GM12878 (cell line): ENCODE data around the gene QSOX2. TPM values are rescaled to one million over a fixed set of nuclear protein-coding genes. Genes with fewer than 3 reads are reported as not detected.

Source experiments
- ATAC-seq: fragments of 200-7000 bp; cut with Tn5 transposase; 3 replicates; pipeline ENCODE4 v1.9.1; 2020; ENCODE audit warnings: mild to moderate bottlenecking, moderate library complexity
- BruUV-seq: library from RNA; stranded (reverse); fragments of 400-500 nt; replicated peaks from 2 replicates; lab custom pipeline; 2021; lab: Mats Ljungman, UMichigan
- CTCF ChIA-PET: fragments of 300-600 bp; sonication (Branson Sonifier 250); formaldehyde crosslinking; extraction: SDS; loops from one replicate; lab custom pipeline; 2021; ENCODE audit warnings: inconsistent platforms; lab: Yijun Ruan, JAX
- POLR2A ChIA-PET: fragments of 350-600 bp; formaldehyde crosslinking; extraction: SDS; loops from one replicate; lab custom pipeline; 2021; ENCODE audit warnings: inconsistent platforms; lab: Charles Lee
- RAD21 ChIA-PET: fragments of 300-600 bp; sonication (Branson Sonifier 250); formaldehyde crosslinking; loops from one replicate; lab custom pipeline; 2023; ENCODE audit warnings: antibody characterized with exemption; ENCODE audit not compliant: unreplicated experiment; lab: Charles Lee
- SMC1A ChIA-PET: fragments of 300-600 bp; sonication (Branson Sonifier 250); formaldehyde crosslinking; loops from one replicate; lab custom pipeline; 2023; ENCODE audit not compliant: unreplicated experiment, uncharacterized antibody; lab: Charles Lee
- DNase-seq: peaks from one replicate; pipeline ENCODE4 v3.0.0-alpha.2; 2011; ENCODE audit warnings: low read depth, low spot score
- FAIRE-seq: peaks from 3 replicates; lab custom pipeline; 2011; peaks lifted over from hg19 to GRCh38; lab: Jason Lieb, UNC
- H2AFZ ChIP-seq: 2 replicates; pipeline ENCODE4 v1.6.0; 2011; ENCODE audit warnings: low read depth, low read length, control low read depth; ENCODE audit not compliant: control insufficient read depth
- H3K27ac ChIP-seq: 2 replicates; pipeline ENCODE4 v1.5.1; 2011; ENCODE audit warnings: control low read depth; ENCODE audit not compliant: control insufficient read depth, insufficient read depth
- H3K27me3 ChIP-seq, 2 experiments: replicated peaks in 1 of 2; 2 replicates each; pipeline versions ENCODE4 v1.6.0 to v1.6.1; 2011; ENCODE audit warnings: low read length in 1 of 2; ENCODE audit not compliant: control insufficient read depth in 2 of 2, insufficient read depth in 2 of 2
- H3K36me3 ChIP-seq, 2 experiments: 2 replicates each; pipeline ENCODE4 v1.5.1; 2011; ENCODE audit warnings: low read length in 1 of 2; ENCODE audit not compliant: control insufficient read depth in 2 of 2, insufficient read depth in 2 of 2
- H3K4me1 ChIP-seq: 2 replicates; pipeline ENCODE4 v1.6.1; 2011; ENCODE audit warnings: mild to moderate bottlenecking, low read length, moderate library complexity, mixed read lengths; ENCODE audit not compliant: control insufficient read depth, insufficient read depth
- H3K4me2 ChIP-seq: 2 replicates; pipeline ENCODE4 v1.6.0; 2011; ENCODE audit warnings: control low read depth; ENCODE audit not compliant: control insufficient read depth, insufficient read depth
- H3K4me3 ChIP-seq: fragments of 200-600 bp; sonication (generic); 2 replicates; pipeline ENCODE4 v1.5.1; 2016
- H3K79me2 ChIP-seq: 2 replicates; pipeline ENCODE4 v1.6.0; 2011; ENCODE audit warnings: low read length; ENCODE audit not compliant: control insufficient read depth, insufficient read depth
- H3K9ac ChIP-seq: 2 replicates; pipeline ENCODE4 v1.8.0; 2011; ENCODE audit warnings: low read length, control low read depth, mixed read lengths; ENCODE audit not compliant: control insufficient read depth, insufficient read depth
- H3K9me3 ChIP-seq: replicated peaks from 3 replicates; pipeline ENCODE4 v1.5.1; 2011; ENCODE audit warnings: mild to moderate bottlenecking, low read length; ENCODE audit not compliant: control insufficient read depth, insufficient read depth
- H4K20me1 ChIP-seq: 2 replicates; pipeline ENCODE4 v1.6.0; 2011; ENCODE audit not compliant: control insufficient read depth, insufficient read depth
- ATF3 ChIP-seq: IDR thresholded peaks from 2 replicates; pipeline ENCODE4 v1.6.1; 2011; ENCODE audit warnings: low read depth, mild to moderate bottlenecking, low read length, moderate library complexity, borderline replicate concordance; ENCODE audit errors: extremely low read depth
- CEBPB ChIP-seq, 2 experiments: fragments of 150-350 bp in 1 of 2; IDR thresholded peaks; 2 replicates each; pipeline ENCODE4 v1.6.1; 2012 to 2014; ENCODE audit warnings: low read depth in 2 of 2, low read length in 2 of 2, borderline replicate concordance in 1 of 2, inconsistent platforms in 1 of 2
- CHD2 ChIP-seq: IDR thresholded peaks from 2 replicates; pipeline ENCODE4 v1.6.1; 2011; ENCODE audit warnings: low read depth, low read length, improper control_type of control experiment, borderline replicate concordance
- FOXM1 ChIP-seq: IDR thresholded peaks from 2 replicates; pipeline ENCODE4 v1.6.1; 2012; ENCODE audit warnings: low read depth, mild to moderate bottlenecking, inconsistent platforms, low read length, moderate library complexity
- JUND ChIP-seq: IDR thresholded peaks from 2 replicates; pipeline ENCODE4 v1.6.1; 2012; ENCODE audit warnings: low read depth, mild to moderate bottlenecking, low read length, improper control_type of control experiment, moderate library complexity
- LARP7 ChIP-seq: fragments of 450-650 bp; IDR thresholded peaks from 2 replicates; pipeline ENCODE4 v1.6.1; 2017; ENCODE audit warnings: mild to moderate bottlenecking
- MYC ChIP-seq: IDR thresholded peaks from 2 replicates; pipeline ENCODE4 v1.6.1; 2011; ENCODE audit warnings: mild to moderate bottlenecking, low read length, moderate library complexity, inconsistent platforms; ENCODE audit not compliant: insufficient read depth, insufficient replicate concordance, insufficient read length, severe bottlenecking
- RUNX3 ChIP-seq: IDR thresholded peaks from 2 replicates; pipeline ENCODE4 v1.6.1; 2012; ENCODE audit warnings: low read length, inconsistent platforms
- STAT3 ChIP-seq: IDR thresholded peaks from 2 replicates; pipeline ENCODE4 v1.6.1; 2011; ENCODE audit warnings: low read depth, low read length, improper control_type of control experiment
- TAF1 ChIP-seq: IDR thresholded peaks from 2 replicates; pipeline ENCODE4 v1.6.1; 2011; ENCODE audit warnings: mild to moderate bottlenecking, low read depth, low read length, borderline replicate concordance
- TARDBP ChIP-seq: IDR thresholded peaks from 2 replicates; pipeline ENCODE4 v1.6.1; 2016; ENCODE audit warnings: borderline replicate concordance
- WGBS: methylation state at CpG from one replicate; pipeline ENCODE4 v1.1.6; 2016; ENCODE audit warnings: low lambda C conversion rate; ENCODE audit not compliant: insufficient replicate concordance, insufficient coverage; ENCODE audit errors: missing lambda C conversion rate; 5-methylcytosine and 5-hydroxymethylcytosine counted together
- in situ Hi-C: fragments of 300-500 bp; cut with MboI; formaldehyde crosslinking; loops from 9 replicates; pipeline ENCODE4 v1.14.3; 2018; ENCODE audit warnings: mixed read lengths
- intact Hi-C: fragments of 100-400 bp; cut with micrococcal nuclease; formaldehyde crosslinking; loops from one replicate; pipeline ENCODE4 v1.14.2; 2022; ENCODE audit not compliant: unreplicated experiment
- polyA plus RNA-seq, 11 experiments: library from polyadenylated mRNA; depleted of rRNA in 4 of 11; unstranded in 6 of 11; stranded (reverse) in 5 of 11; fragments of >200 nt; fragmentation: Nextera tagmentation in 4 of 11; fragmentation: Illumina TruSeq in 1 of 11; extraction: Ambion mirVana in 4 of 11; extraction: Trizol in 1 of 11; gene quantifications; 1 replicate in 1 of 11; 2 replicates in 10 of 11; pipeline versions ENCODE4 v1.2.1 to v1.2.3, GENCODE V29; 2011 to 2016; ENCODE audit warnings: inconsistent platforms in 2 of 11, missing spikeins in 2 of 11, low read depth in 1 of 11
- total RNA-seq, 4 experiments: library from RNA; depleted of rRNA in 3 of 4; stranded (reverse); fragments of >200 nt in 3 of 4; fragmentation: Illumina TruSeq in 1 of 4; extraction: Trizol in 1 of 4; gene quantifications; 2 replicates each; pipeline versions ENCODE4 v1.2.1 to v1.2.3, GENCODE V29; 2013 to 2021

The QSOX2 gene
- total and polyA plus RNA-seq, 10 of the 15 experiments (the other 5 are each of a cell fraction or from before 2014, with no cell fraction given): 0.34 to 16.1 (median 8.2) TPM

GRCh38 chr9:136191960-136192286 is 53.7 kb downstream of the QSOX2 start:
- Histone ChIP-seq H3K27me3 (peaks cover 2 to 7% of the 10 kb centered on the region in 2 experiments), H3K9ac (no peak overlapping the region), H3K36me3 (no peaks in the 10 kb centered on the region), H2AFZ (no peak overlapping the region), H3K4me1 (0 out of 2 replicates have a peak, but pooled peaks cover 2% of the 10 kb centered on the region), H3K9me3 (no peaks in the 10 kb centered on the region), H4K20me1 (no peaks in the 10 kb centered on the region), H3K4me2 (no peak overlapping the region), H3K79me2 (no peaks in the 10 kb centered on the region), H3K4me3 (no peak overlapping the region), H3K27ac (no peak overlapping the region)
- ATAC-seq (no peak), DNase-seq (no peak), FAIRE-seq (no peak)
- 13% methylated on average over 9 of the region's 9 CpGs for WGBS
- SMC1A ChIA-PET: interaction anchor here (0.9 kb wide), 1 partner anchor 9 kb away, joined by 3 read pairs; no protein-coding TSS in a partner anchor
- CTCF ChIA-PET: no interaction called here
- BruUV-seq: no TSS peak
- intact Hi-C loops (no loop called here), in situ Hi-C loops (no loop called here)
- TF ChIP-seq ATF3 (no peak), CHD2 (no peak), RUNX3 (no peak), FOXM1 (no peak), TARDBP (no peak), MYC (no peak), CEBPB (IDR thresholded peaks at IDR 0.05; ENCODE audit: borderline replicate concordance in 1 of 2, low read depth in 2 of 2, low read length in 2 of 2) (no peak), JUND (no peak), LARP7 (no peak), STAT3 (no peak), TAF1 (no peak)
- POLR2A ChIA-PET: no interaction called here
- RAD21 ChIA-PET: no interaction called here
